OCI-LY1 (cell line): ENCODE data around the gene GLB1L3.

Experiments
- H2AFZ ChIP-seq: fragments of 200-600 bp; sonication (generic), shearing (Covaris generic); 2 replicates; pipeline ENCODE4 v1.6.0; 2014; ENCODE audit warnings: antibody characterized with exemption, mild to moderate bottlenecking, low read length
- H3F3A ChIP-seq: fragments of 200-600 bp; sonication (generic), shearing (Covaris generic); 2 replicates; pipeline ENCODE4 v1.6.0; 2014; ENCODE audit warnings: mild to moderate bottlenecking, antibody characterized with exemption, low read length, moderate library complexity; ENCODE audit not compliant: insufficient read depth
- H3K27ac ChIP-seq: fragments of 200-600 bp; sonication (generic); 2 replicates; pipeline ENCODE4 v1.5.1; 2014; ENCODE audit warnings: low read length, mixed run types, mild to moderate bottlenecking, low read depth; ENCODE audit not compliant: poor library complexity, severe bottlenecking
- H3K27me3 ChIP-seq: fragments of 200-600 bp; sonication (generic); 2 replicates; pipeline ENCODE4 v1.6.0; 2014; ENCODE audit warnings: antibody characterized with exemption, mild to moderate bottlenecking, low read length, moderate library complexity; ENCODE audit not compliant: insufficient read depth
- H3K36me3 ChIP-seq: fragments of 200-600 bp; sonication (generic); 2 replicates; pipeline ENCODE4 v1.6.1; 2014; ENCODE audit warnings: mild to moderate bottlenecking, antibody characterized with exemption, low read length, moderate library complexity, mixed read lengths; ENCODE audit not compliant: insufficient read depth
- H3K4me1 ChIP-seq: fragments of 200-600 bp; sonication (generic); 2 replicates; pipeline ENCODE4 v1.5.1; 2014; ENCODE audit warnings: mild to moderate bottlenecking, low read length, moderate library complexity; ENCODE audit not compliant: insufficient read depth, severe bottlenecking
- H3K4me2 ChIP-seq: fragments of 200-600 bp; sonication (generic), shearing (Covaris generic); 2 replicates; pipeline ENCODE4 v1.6.1; 2014; ENCODE audit warnings: low read length
- H3K4me3 ChIP-seq: fragments of 200-600 bp; sonication (generic); 2 replicates; pipeline ENCODE4 v1.5.1; 2014; ENCODE audit warnings: low read length, low read depth, mild to moderate bottlenecking, mixed read lengths; ENCODE audit not compliant: poor library complexity, severe bottlenecking
- H3K79me2 ChIP-seq: fragments of 200-600 bp; shearing (Covaris generic); 2 replicates; pipeline ENCODE4 v1.6.1; 2016; ENCODE audit warnings: mixed run types, low read length, mixed read lengths; ENCODE audit not compliant: insufficient read depth
- H3K9ac ChIP-seq: fragments of 200-600 bp; sonication (generic), shearing (Covaris generic); 2 replicates; pipeline ENCODE4 v1.6.1; 2014; ENCODE audit warnings: mild to moderate bottlenecking, low read length, mixed read lengths
- H3K9me2 ChIP-seq: fragments of 200-600 bp; sonication (generic), shearing (Covaris generic); 2 replicates; pipeline ENCODE4 v1.6.1; 2014; ENCODE audit warnings: low read depth, mild to moderate bottlenecking, low read length, mixed read lengths
- H3K9me3 ChIP-seq: fragments of 200-600 bp; shearing (Covaris generic); 2 replicates; pipeline ENCODE4 v1.6.1; 2014; ENCODE audit warnings: low read length, mixed read lengths
- H4K20me1 ChIP-seq: fragments of 200-600 bp; sonication (generic), shearing (Covaris generic); 2 replicates; pipeline ENCODE4 v1.6.0; 2016; ENCODE audit warnings: mild to moderate bottlenecking, low read length; ENCODE audit not compliant: insufficient read depth
- CTCF ChIP-seq: fragments of 200-600 bp; sonication (generic), shearing (Covaris generic); IDR thresholded peaks from 2 replicates; pipeline ENCODE4 v1.5.1; 2017; ENCODE audit warnings: mild to moderate bottlenecking, antibody characterized with exemption, low read length, moderate library complexity, mixed read lengths
- EZH2 ChIP-seq: fragments of 200-600 bp; sonication (generic), shearing (Covaris generic); IDR thresholded peaks from 2 replicates; pipeline ENCODE4 v1.8.0; 2017; ENCODE audit warnings: borderline replicate concordance, mixed run types, mild to moderate bottlenecking, antibody characterized with exemption, low read length, moderate library complexity, mixed read lengths

The GLB1L3 gene

DNA sequence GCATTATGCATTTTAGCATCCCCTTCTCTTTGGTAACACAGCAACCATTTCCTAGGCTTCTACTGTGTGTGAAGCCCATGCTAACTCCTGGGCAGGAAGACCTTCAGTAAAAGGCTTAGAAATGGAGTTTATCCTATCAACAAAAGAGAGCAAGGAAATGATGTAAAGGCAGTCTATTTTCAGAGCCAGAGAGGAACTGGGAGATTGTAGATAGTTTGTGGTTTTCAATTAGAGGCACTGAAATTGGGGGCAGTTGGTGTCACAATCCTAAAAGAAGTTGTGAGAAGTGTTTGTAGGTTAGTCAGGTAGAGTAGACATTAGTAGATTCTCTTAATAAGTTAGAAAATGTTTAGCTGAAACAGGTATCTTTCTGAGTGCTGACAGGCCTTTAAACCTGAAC is 15.7 kb upstream of the GLB1L3 start:
- H3K36me3 ChIP-seq, result peaks cover 20% of the 10 kb centered on the region; the same call in 1 of the 2 replicates
- TF ChIP-seq EZH2 (no peak), CTCF (no peak)

GRCh38 chr11:134260983-134261382 is 15.2 kb upstream of the GLB1L3 start:
- Histone ChIP-seq H3K9ac (no peak overlapping the region), H3K4me2 (no peak overlapping the region), H3K9me2 (no peaks in the 10 kb centered on the region), H3K9me3 (no peaks in the 10 kb centered on the region), H3K27me3 (no peaks in the 10 kb centered on the region), H4K20me1 (no peaks in the 10 kb centered on the region), H3K36me3 (peaks cover 20% of the 10 kb centered on the region; the same call in 1 of the 2 replicates), H3F3A (no peaks in the 10 kb centered on the region), H3K4me3 (no peak overlapping the region), H3K4me1 (no peaks in the 10 kb centered on the region), H3K79me2 (no peaks in the 10 kb centered on the region), H2AFZ (no peak overlapping the region), H3K27ac (no peak overlapping the region)
- TF ChIP-seq CTCF (no peak), EZH2 (no peak)

More for the DNA sequence above, 15.7 kb upstream of the GLB1L3 start:
- H3K4me1 ChIP-seq, result no peaks in the 10 kb centered on the region
- H3K9me3 ChIP-seq, result no peaks in the 10 kb centered on the region
- no peaks in the 10 kb centered on the region for H3K27me3 ChIP-seq
- H3K4me3 ChIP-seq, result no peak overlapping the region
- no peaks in the 10 kb centered on the region for H3F3A ChIP-seq
- H3K9ac ChIP-seq, result no peak overlapping the region
- H3K79me2 ChIP-seq, result no peaks in the 10 kb centered on the region
- H3K4me2 ChIP-seq, result no peak overlapping the region
- no peaks in the 10 kb centered on the region for H3K9me2 ChIP-seq
- H3K27ac ChIP-seq, result no peak overlapping the region
- no peak overlapping the region for H2AFZ ChIP-seq
- no peaks in the 10 kb centered on the region for H4K20me1 ChIP-seq

DNA sequence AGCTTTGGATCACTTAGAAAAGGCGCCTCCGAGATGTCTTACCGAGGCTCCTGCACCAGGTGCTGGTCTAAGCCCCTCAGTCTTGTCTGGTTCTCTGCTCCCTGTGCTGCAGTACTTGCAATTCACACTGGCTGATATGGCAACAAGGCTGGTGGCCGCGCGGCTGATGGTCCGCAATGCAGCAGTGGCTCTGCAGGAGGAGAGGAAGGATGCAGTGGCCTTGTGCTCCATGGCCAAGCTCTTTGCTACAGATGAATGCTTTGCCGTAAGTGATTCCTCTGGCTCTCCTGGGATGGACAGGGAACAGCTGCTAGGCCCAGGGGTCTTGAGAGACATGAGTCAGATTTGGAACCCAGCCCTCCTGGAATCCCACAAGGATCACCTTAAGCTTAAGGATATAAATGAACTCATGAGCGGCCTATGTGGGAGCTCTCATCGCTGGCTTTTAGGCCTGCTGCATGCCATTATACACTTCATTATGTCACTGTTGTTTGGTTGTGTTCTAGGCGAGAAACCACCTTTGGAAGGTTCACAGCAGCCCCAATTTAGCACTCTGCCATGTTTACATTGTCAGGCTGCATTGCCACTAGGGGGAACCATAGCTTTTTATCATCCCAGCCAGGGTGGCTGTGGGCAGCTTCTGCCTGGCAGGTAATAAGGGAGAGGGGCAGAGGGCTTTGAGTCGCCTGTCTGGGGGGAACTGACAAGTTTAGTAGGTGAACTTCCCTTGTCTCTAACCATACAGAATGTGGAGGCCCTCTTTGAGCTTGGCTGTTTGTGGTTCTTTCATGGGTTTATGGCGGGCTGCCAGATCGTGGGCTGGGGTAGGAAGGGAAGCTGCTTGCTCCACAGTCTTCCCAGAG is 14.3 kb upstream of the GLB1L3 start:
- Histone ChIP-seq H3K4me1 (no peaks in the 10 kb centered on the region), H4K20me1 (no peaks in the 10 kb centered on the region), H3F3A (no peaks in the 10 kb centered on the region), H3K79me2 (no peaks in the 10 kb centered on the region), H3K36me3 (peaks cover 20% of the 10 kb centered on the region; the same call in 1 of the 2 replicates), H3K9ac (no peak overlapping the region), H3K27ac (no peak overlapping the region), H3K9me3 (no peaks in the 10 kb centered on the region), H3K4me2 (no peak overlapping the region), H3K9me2 (no peaks in the 10 kb centered on the region), H3K4me3 (no peak overlapping the region), H2AFZ (no peak overlapping the region), H3K27me3 (no peaks in the 10 kb centered on the region)
- TF ChIP-seq EZH2, result no peak
- peak; percentile 52 for TF ChIP-seq CTCF
